Measurements from ENCODE around the gene CADPS. TPM values are rescaled to one million over a fixed set of nuclear protein-coding genes. Genes with fewer than 3 reads are reported as not detected.

Gene CADPS
- total and polyA plus RNA-seq, 10 donors: 0.16 to 3.6 (median 0.40) TPM

- intact Hi-C loops (cut with DNase I; ENCODE audit: low total_unique reads): no loop called here
- 78 to 83% (median 79%) methylated on average over 3 of the region's 3 CpGs for WGBS, 5 donors
- DNase-seq: no peak
These were observed 471.5 kb downstream of the CADPS start for GRCh38 chr3:62403765-62404164.

DNA sequence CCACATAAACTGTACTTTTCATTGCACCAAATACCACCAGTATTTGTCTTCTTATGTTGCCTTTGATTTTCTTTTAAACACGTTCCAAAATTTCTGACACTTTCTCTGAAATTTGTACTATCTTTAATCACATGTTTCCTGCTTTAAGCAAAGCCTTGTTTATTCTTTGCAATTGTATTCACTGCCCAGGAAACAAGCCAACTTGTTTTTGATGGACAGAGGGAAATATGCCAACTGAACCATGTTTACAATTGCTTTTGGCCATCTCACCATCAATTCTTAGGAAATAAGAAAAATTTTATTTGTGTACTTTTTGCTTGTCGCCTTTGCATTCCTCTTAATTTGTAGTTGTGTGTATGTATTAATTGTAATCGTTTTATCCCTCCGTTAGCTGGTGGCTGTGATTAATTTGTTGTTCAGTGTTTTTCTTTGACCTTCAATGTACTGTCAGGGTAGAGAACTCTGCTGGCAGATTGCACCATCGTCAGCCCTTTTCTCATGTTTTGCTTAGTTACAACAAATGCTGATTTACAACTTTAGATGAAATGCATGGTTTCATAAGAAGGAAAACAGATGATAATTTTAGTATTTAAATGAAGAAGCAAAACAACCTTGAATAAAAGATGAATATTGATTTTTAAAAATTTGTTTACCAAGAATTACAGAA lies 482.5 kb downstream of the CADPS start:
- H3K36me3 ChIP-seq: no peaks in the 10 kb centered on the region
- intact Hi-C loops (cut with DNase I; ENCODE audit: low total_unique reads): no loop called here
- no peak overlapping the region for H3K4me3 ChIP-seq
- TF ChIP-seq POLR2A (IDR thresholded peaks at IDR 0.05) (no peak), POLR2AphosphoS5 (IDR thresholded peaks at IDR 0.05) (no peak), CTCF (IDR thresholded peaks at IDR 0.05 in 8 of 11, conservative IDR thresholded peaks at IDR 0.05 in 3 of 11) (no peak)
- peaks cover 0 to 11% (median 0%) of the 10 kb centered on the region in 8 donors for H3K9me3 ChIP-seq
- H3K27ac ChIP-seq: no peak overlapping the region
- H3K27me3 ChIP-seq (replicated peaks in 1 of 7): peaks cover 0 to 3% (median 0%) of the 10 kb centered on the region in 7 donors
- DNase-seq: no peak
- 36 to 54% (median 53%) methylated on average over 5 of the region's 5 CpGs for WGBS, 5 donors
- no peaks in the 10 kb centered on the region for H3K4me1 ChIP-seq

More at GRCh38 chr3:62403765-62404164, 471.5 kb downstream of the CADPS start:
- H3K36me3 ChIP-seq: no peaks in the 10 kb centered on the region
- no peak overlapping the region for H3K4me3 ChIP-seq
- H3K4me1 ChIP-seq: no peaks in the 10 kb centered on the region
- no peak overlapping the region for H3K27ac ChIP-seq
- no peak for TF ChIP-seq POLR2AphosphoS5 (IDR thresholded peaks at IDR 0.05)
- TF ChIP-seq CTCF (IDR thresholded peaks at IDR 0.05 in 8 of 11, conservative IDR thresholded peaks at IDR 0.05 in 3 of 11): no peak
- no peak for TF ChIP-seq POLR2A (IDR thresholded peaks at IDR 0.05)
- H3K9me3 ChIP-seq: no peaks in the 10 kb centered on the region
- peaks cover 0 to 4% (median 0%) of the 10 kb centered on the region in 7 donors for H3K27me3 ChIP-seq (replicated peaks in 1 of 7)

DNA sequence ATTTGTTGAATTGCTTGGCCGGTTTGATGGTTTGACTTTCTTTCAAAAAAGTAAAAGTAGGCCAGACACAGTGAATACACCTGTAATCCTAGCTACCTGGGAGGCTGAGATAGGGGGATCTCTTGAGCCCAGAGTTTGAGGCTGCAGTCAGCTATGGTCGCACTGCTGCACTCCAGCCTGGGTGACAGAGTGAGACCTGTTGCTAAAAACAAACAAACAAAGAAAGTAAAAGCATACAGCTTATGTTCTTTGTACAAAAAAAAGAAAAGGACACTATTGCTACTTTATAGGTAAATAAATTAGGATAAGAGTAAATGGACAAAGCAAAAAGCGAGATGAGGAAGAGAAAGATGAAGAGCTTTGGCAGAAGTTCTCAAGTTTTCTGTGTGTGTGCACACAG lies 488.0 kb downstream of the CADPS start:
- TF ChIP-seq CTCF (IDR thresholded peaks at IDR 0.05 in 8 of 11, conservative IDR thresholded peaks at IDR 0.05 in 3 of 11): no peak
- no peak for TF ChIP-seq POLR2A (IDR thresholded peaks at IDR 0.05)
- no peak for TF ChIP-seq POLR2AphosphoS5 (IDR thresholded peaks at IDR 0.05)
- Histone ChIP-seq H3K27ac (no peak overlapping the region), H3K4me1 (no peaks in the 10 kb centered on the region), H3K36me3 (no peaks in the 10 kb centered on the region), H3K9me3 (peaks cover 0 to 11% (median 0%) of the 10 kb centered on the region in 8 donors), H3K27me3 (replicated peaks in 1 of 7) (peaks cover 0 to 15% (median 0%) of the 10 kb centered on the region in 7 donors), H3K4me3 (no peak overlapping the region)
- DNase-seq: no peak
- intact Hi-C loops (cut with DNase I; ENCODE audit: low total_unique reads): no loop called here
- 84 to 88% (median 86%) methylated on average over 3 of the region's 3 CpGs for WGBS, 5 donors

DNA sequence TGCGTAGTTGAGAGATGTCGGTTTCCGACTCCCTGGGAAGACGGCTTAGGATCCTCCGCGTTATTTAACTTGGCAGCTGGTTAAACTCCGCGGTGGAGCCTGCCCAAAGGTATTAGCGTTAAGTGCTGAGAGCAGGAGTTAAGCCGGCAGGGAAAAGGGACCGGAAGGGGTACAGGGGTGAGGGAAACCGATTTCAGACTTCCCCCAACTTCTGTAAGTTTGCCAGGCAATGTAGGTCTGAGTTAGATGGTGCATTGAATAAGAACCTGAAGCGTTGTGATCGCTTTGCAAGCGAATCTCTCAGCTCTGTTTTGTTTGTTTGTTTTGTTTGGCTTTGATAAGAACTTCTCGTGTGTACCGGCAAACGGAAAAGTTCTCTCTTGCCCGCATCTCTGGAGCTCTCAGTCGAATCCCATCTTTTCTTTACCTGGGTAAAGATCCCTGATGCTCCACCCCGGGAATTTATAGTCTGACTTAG lies 495.9 kb downstream of the CADPS start:
- WGBS, 5 donors: 3 to 6% (median 4%) methylated on average over 21 of the region's 21 CpGs
- peaks cover 6 to 90% (median 67%) of the 10 kb centered on the region in 7 donors for H3K27me3 ChIP-seq (replicated peaks in 1 of 7)
- H3K4me3 ChIP-seq: no peak overlapping the region
- no peak overlapping the region for H3K27ac ChIP-seq
- intact Hi-C loops (cut with DNase I; ENCODE audit: low total_unique reads): no loop called here
- no peak for TF ChIP-seq POLR2AphosphoS5 (IDR thresholded peaks at IDR 0.05)
- TF ChIP-seq POLR2A (IDR thresholded peaks at IDR 0.05): no peak
- TF ChIP-seq CTCF (IDR thresholded peaks at IDR 0.05 in 8 of 11, conservative IDR thresholded peaks at IDR 0.05 in 3 of 11): no peak
- peaks cover 0 to 11% (median 4%) of the 10 kb centered on the region in 6 donors for H3K4me1 ChIP-seq
- H3K36me3 ChIP-seq: no peaks in the 10 kb centered on the region
- H3K9me3 ChIP-seq: no peaks in the 10 kb centered on the region
- DNase-seq: no peak
